B cell (primary cell): ENCODE results near the gene ADAM30. TPM values are rescaled to one million over a fixed set of nuclear protein-coding genes. Genes with fewer than 3 reads are reported as not detected.

Experiments used
- ATAC-seq: fragments of 200-7000 bp; cut with Tn5 transposase; one replicate; pipeline ENCODE4 v1.10.0; 2021; ENCODE audit warnings: low read depth, mild to moderate bottlenecking, moderate number of reproducible peaks, moderate library complexity
- CTCF ChIA-PET: fragments of 350-600 bp; sonication (Branson Sonifier 250); formaldehyde crosslinking; loops from one replicate; lab custom pipeline; 2021; ENCODE audit warnings: antibody characterized with exemption, inconsistent platforms; lab: Charles Lee
- POLR2A ChIA-PET: fragments of 350-600 bp; sonication (Branson Sonifier 250); formaldehyde crosslinking; loops from one replicate; lab custom pipeline; 2021; ENCODE audit warnings: antibody characterized with exemption; lab: Charles Lee
- DNase-seq: peaks from one replicate; pipeline ENCODE4 v3.0.0; 2013
- H2AFZ ChIP-seq: 2 replicates; pipeline ENCODE4 v1.6.1; 2012; ENCODE audit warnings: mild to moderate bottlenecking, low read depth, low read length; ENCODE audit not compliant: insufficient read depth, poor library complexity, severe bottlenecking
- H3K27ac ChIP-seq, 2 donors: 1 replicate in 1 of 2; 2 replicates in 1 of 2; pipeline ENCODE4 v1.5.1; 2012 to 2013; ENCODE audit warnings: low read length in 2 of 2, mild to moderate bottlenecking in 2 of 2, moderate library complexity in 1 of 2
- H3K27me3 ChIP-seq, 4 experiments: fragments of 200-600 bp in 1 of 4; sonication (generic) in 1 of 4; replicated peaks in 1 of 4; 1 replicate in 2 of 4; 2 replicates in 2 of 4; pipeline versions ENCODE4 v1.6.1 to v1.7.0; 2013 to 2016; ENCODE audit warnings: low read length in 3 of 4, mild to moderate bottlenecking in 2 of 4, mixed read lengths in 1 of 4, moderate library complexity in 1 of 4; ENCODE audit not compliant: insufficient read depth in 4 of 4, control insufficient read depth in 3 of 4; ENCODE audit errors: control extremely low read depth in 1 of 4
- H3K36me3 ChIP-seq, 2 experiments: replicated peaks in 1 of 2; 1 replicate in 1 of 2; 2 replicates in 1 of 2; pipeline versions ENCODE4 v1.6.1 to v1.7.1; 2013; ENCODE audit warnings: low read length in 1 of 2; ENCODE audit not compliant: insufficient read depth in 2 of 2, control insufficient read depth in 1 of 2; ENCODE audit errors: control extremely low read depth in 1 of 2, extremely low read depth in 1 of 2
- H3K4me1 ChIP-seq, 2 donors: fragments of 200-600 bp in 1 of 2; sonication (generic) in 1 of 2; 1 replicate in 1 of 2; 2 replicates in 1 of 2; pipeline versions ENCODE4 v1.5.1 to v1.6.1; 2013 to 2017; ENCODE audit warnings: low read length in 2 of 2; ENCODE audit not compliant: control insufficient read depth in 2 of 2, insufficient read depth in 2 of 2
- H3K4me2 ChIP-seq: replicated peaks from 2 replicates; pipeline ENCODE3; 2012; ENCODE audit warnings: mild to moderate bottlenecking, low read depth, low read length; ENCODE audit not compliant: poor library complexity, severe bottlenecking
- H3K4me3 ChIP-seq, 5 experiments: fragments of 200-600 bp in 1 of 5; sonication (generic) in 1 of 5; 1 replicate in 3 of 5; 2 replicates in 2 of 5; pipeline versions ENCODE4 v1.5.1 to v1.7.0; 2011 to 2016; ENCODE audit warnings: low read length in 4 of 5, mild to moderate bottlenecking in 4 of 5, low read depth in 2 of 5, control low read depth in 1 of 5, moderate library complexity in 1 of 5; ENCODE audit not compliant: insufficient read depth in 1 of 5; ENCODE audit errors: control extremely low read depth in 1 of 5, extremely low read depth in 1 of 5
- H3K79me2 ChIP-seq: fragments of 200-600 bp; sonication (generic); one replicate; pipeline ENCODE4 v1.6.0; 2016; ENCODE audit warnings: low read length; ENCODE audit not compliant: control insufficient read depth, insufficient read depth
- H3K9ac ChIP-seq: fragments of 200-600 bp; sonication (generic); 2 replicates; pipeline ENCODE4 v1.6.1; 2017; ENCODE audit warnings: mild to moderate bottlenecking, low read length, moderate library complexity
- H3K9me3 ChIP-seq, 3 donors: one replicate each; pipeline versions ENCODE4 v1.6.1 to v1.7.1; 2013; ENCODE audit warnings: low read length in 2 of 3; ENCODE audit not compliant: control insufficient read depth in 2 of 3, insufficient read depth in 1 of 3; ENCODE audit errors: control extremely low read depth in 1 of 3
- H4K20me1 ChIP-seq: 2 replicates; pipeline ENCODE4 v1.6.0; 2012; ENCODE audit warnings: mild to moderate bottlenecking, low read length; ENCODE audit not compliant: insufficient read depth, control insufficient read depth, poor library complexity, severe bottlenecking
- H3K27ac Mint-ChIP-seq: one replicate; pipeline ENCODE4 v1.8.0; 2021; ENCODE audit warnings: mixed read lengths
- H3K27me3 Mint-ChIP-seq: one replicate; pipeline ENCODE4 v1.8.0; 2021; ENCODE audit warnings: mixed read lengths
- H3K4me1 Mint-ChIP-seq: one replicate; pipeline ENCODE4 v1.8.0; 2021; ENCODE audit warnings: mixed read lengths
- H3K4me3 Mint-ChIP-seq: one replicate; pipeline ENCODE4 v1.8.0; 2021; ENCODE audit warnings: mixed read lengths
- H3K9me3 Mint-ChIP-seq: one replicate; pipeline ENCODE4 v1.8.0; 2022; ENCODE audit warnings: mixed read lengths; ENCODE audit not compliant: insufficient read depth
- CTCF ChIP-seq: fragments of 200-600 bp; IDR thresholded peaks from one replicate; pipeline ENCODE4 v1.8.0; 2022; ENCODE audit warnings: antibody characterized with exemption, mild to moderate bottlenecking
- EZH2 ChIP-seq: IDR thresholded peaks from 2 replicates; pipeline ENCODE4 v1.6.1; 2012; ENCODE audit warnings: borderline replicate concordance, low read depth, mild to moderate bottlenecking, moderate library complexity, low read length; ENCODE audit not compliant: insufficient read depth, poor library complexity, severe bottlenecking
- WGBS: methylation state at CpG from one replicate; pipeline ENCODE4 v1.1.5; 2013; ENCODE audit warnings: missing lambda C conversion rate; ENCODE audit not compliant: insufficient coverage; 5-methylcytosine and 5-hydroxymethylcytosine counted together
- intact Hi-C: fragments of 100-400 bp; cut with micrococcal nuclease; formaldehyde crosslinking; loops from one replicate; pipeline ENCODE4 v1.10.0; 2022
- polyA plus RNA-seq: library from polyadenylated mRNA; depleted of rRNA; stranded (reverse); fragments of >200 nt; gene quantifications from 2 replicates; pipeline ENCODE4 v1.2.3, GENCODE V29; 2012
- total RNA-seq, 2 donors: library from RNA; stranded (reverse); fragments of 120-200 nt in 1 of 2; gene quantifications; 1 replicate in 1 of 2; 2 replicates in 1 of 2; pipeline versions ENCODE4 v1.2.3 to v1.2.4, GENCODE V29; 2013 to 2022

The ADAM30 gene
- total and polyA plus RNA-seq, 2 donors (not counting 1 experiment from before 2014, with no cell fraction given) = not detected

- Mint-ChIP-seq H3K27ac (no peak overlapping the region), H3K9me3 (no peaks in the 10 kb centered on the region), H3K4me3 (no peak overlapping the region), H3K27me3 (peaks cover 25% of the 10 kb centered on the region), H3K4me1 (no peaks in the 10 kb centered on the region)
- ATAC-seq (no peak), DNase-seq (no peak)
- H3K27me3 ChIP-seq = peaks cover 0 to 9% (median 2%) of the 10 kb centered on the region in 4 experiments
- 75% methylated on average over 2 of the region's 4 CpGs for WGBS
- POLR2A ChIA-PET = interaction anchor here (0.7 kb wide), 1 partner anchor 979 kb away, joined by 4 read pairs; no protein-coding TSS in a partner anchor
- H3K79me2 ChIP-seq = no peaks in the 10 kb centered on the region
- H4K20me1 ChIP-seq = no peaks in the 10 kb centered on the region
- H3K4me1 ChIP-seq = peaks cover 0 to 4% of the 10 kb centered on the region in 2 donors
- no peak overlapping the region for H3K27ac ChIP-seq
- H3K9ac ChIP-seq = no peak overlapping the region
- no peaks in the 10 kb centered on the region for H3K9me3 ChIP-seq
- H3K4me2 ChIP-seq = no peak overlapping the region
- no peaks in the 10 kb centered on the region for H3K36me3 ChIP-seq
- no peak overlapping the region for H2AFZ ChIP-seq
- intact Hi-C loops = no loop called here
- TF ChIP-seq EZH2 (no peak), CTCF (no peak)
- CTCF ChIA-PET = interaction anchor here (1.1 kb wide), 1 partner anchor 15 kb away, joined by 3 read pairs; no protein-coding TSS in a partner anchor
- H3K4me3 ChIP-seq = no peak overlapping the region
Observed at GRCh38 chr1:119871881-119872280, 24.4 kb downstream of the ADAM30 start.

DNA sequence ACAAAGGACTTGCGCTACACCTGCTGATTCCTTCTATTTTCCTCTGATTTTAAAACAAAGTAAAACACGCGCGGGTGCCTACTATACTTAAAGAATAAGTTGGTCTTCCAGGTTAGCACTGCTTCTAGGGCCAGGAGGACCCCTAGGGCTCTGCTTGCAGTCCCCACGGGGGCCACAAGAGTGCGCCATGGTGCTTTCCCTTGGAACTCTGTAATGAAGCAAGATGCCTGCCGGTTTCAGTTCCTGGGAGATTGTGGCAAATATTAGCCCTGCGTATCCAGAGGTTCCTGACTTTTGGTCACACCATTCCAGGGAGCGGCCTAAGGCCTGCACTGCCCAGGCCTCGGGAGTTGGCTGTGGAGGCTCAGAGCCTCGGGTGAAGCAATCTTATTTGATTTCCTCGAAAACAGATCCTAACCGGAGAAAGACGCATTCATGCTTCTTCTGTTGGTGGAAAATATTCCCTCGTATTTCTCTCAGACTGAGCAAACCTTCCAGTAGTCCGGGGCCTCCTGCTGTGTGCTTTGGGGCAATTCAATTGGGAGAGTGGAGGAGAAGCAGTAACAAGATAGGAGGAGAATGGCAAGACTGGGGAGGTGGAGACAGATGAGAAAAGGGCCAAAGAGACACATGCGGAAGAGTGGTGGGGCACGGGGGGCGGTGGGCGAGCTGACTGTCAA, 25.3 kb downstream of the ADAM30 start:
- peaks cover 0 to 9% (median 2%) of the 10 kb centered on the region in 4 experiments for H3K27me3 ChIP-seq
- Mint-ChIP-seq H3K9me3 (no peaks in the 10 kb centered on the region), H3K4me3 (no peak overlapping the region), H3K4me1 (no peaks in the 10 kb centered on the region), H3K27me3 (peaks cover 25% of the 10 kb centered on the region), H3K27ac (no peak overlapping the region)
- H3K79me2 ChIP-seq = no peaks in the 10 kb centered on the region
- TF ChIP-seq EZH2 = no peak
- TF ChIP-seq CTCF = peak; percentile 79
- CTCF ChIA-PET = no interaction called here
- H3K9ac ChIP-seq = no peak overlapping the region
- peaks cover 0 to 4% of the 10 kb centered on the region in 2 donors for H3K4me1 ChIP-seq
- no peak overlapping the region for H3K4me3 ChIP-seq
- intact Hi-C loops = no loop called here
- H4K20me1 ChIP-seq = no peaks in the 10 kb centered on the region
- no peaks in the 10 kb centered on the region for H3K9me3 ChIP-seq
- ATAC-seq = peak; percentile 68
- WGBS = 44% methylated on average over 14 of the region's 20 CpGs
- POLR2A ChIA-PET = interaction anchor here (0.7 kb wide), 1 partner anchor 980 kb away, joined by 4 read pairs; no protein-coding TSS in a partner anchor
- H3K4me2 ChIP-seq = peak overlapping the region; percentile 22
- peak overlapping the region; percentile 13 for H2AFZ ChIP-seq
- no peaks in the 10 kb centered on the region for H3K36me3 ChIP-seq
- no peak overlapping the region for H3K27ac ChIP-seq
- DNase-seq = peak; percentile 69
